Thyroid gland (tissue), 4 donors: ENCODE measurements around the gene ZFP36L1.

ENCODE experiments used
- POLR2A ChIP-seq, 2 donors: fragments of 450-650 bp; IDR thresholded peaks; one replicate each; pipeline ENCODE4 v1.6.1; 2017; ENCODE audit warnings: antibody characterized with exemption in 2 of 2, mild to moderate bottlenecking in 2 of 2, moderate library complexity in 1 of 2
- TF ChIP-seq, protein P1 (sequence below), 6 experiments: fragments of 200-600 bp in 3 of 6; fragments of 450-650 bp in 3 of 6; sonication (generic) in 3 of 6; IDR thresholded peaks; one replicate each; pipeline ENCODE4 v1.5.1; 2016 to 2019; ENCODE audit warnings: antibody characterized with exemption in 6 of 6, mild to moderate bottlenecking in 2 of 6, inconsistent platforms in 1 of 6, moderate library complexity in 1 of 6

GRCh38 chr14:68762953-68763764, 29.7 kb downstream of the ZFP36L1 start:
- TF ChIP-seq, protein P1, sequence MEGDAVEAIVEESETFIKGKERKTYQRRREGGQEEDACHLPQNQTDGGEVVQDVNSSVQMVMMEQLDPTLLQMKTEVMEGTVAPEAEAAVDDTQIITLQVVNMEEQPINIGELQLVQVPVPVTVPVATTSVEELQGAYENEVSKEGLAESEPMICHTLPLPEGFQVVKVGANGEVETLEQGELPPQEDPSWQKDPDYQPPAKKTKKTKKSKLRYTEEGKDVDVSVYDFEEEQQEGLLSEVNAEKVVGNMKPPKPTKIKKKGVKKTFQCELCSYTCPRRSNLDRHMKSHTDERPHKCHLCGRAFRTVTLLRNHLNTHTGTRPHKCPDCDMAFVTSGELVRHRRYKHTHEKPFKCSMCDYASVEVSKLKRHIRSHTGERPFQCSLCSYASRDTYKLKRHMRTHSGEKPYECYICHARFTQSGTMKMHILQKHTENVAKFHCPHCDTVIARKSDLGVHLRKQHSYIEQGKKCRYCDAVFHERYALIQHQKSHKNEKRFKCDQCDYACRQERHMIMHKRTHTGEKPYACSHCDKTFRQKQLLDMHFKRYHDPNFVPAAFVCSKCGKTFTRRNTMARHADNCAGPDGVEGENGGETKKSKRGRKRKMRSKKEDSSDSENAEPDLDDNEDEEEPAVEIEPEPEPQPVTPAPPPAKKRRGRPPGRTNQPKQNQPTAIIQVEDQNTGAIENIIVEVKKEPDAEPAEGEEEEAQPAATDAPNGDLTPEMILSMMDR (IDR thresholded peaks at IDR 0.05) = no peak
- TF ChIP-seq POLR2A (IDR thresholded peaks at IDR 0.05) = no peak
